CD4-positive, alpha-beta memory T cell (primary cell): ENCODE data around the gene TAS1R3. TPM values are rescaled to one million over a fixed set of nuclear protein-coding genes. Genes with fewer than 3 reads are reported as not detected.
A peak's percentile ranks its signal among the peaks of the same experiment; 100 is the strongest.

Source experiments
- CTCF ChIA-PET: fragments of 350-600 bp; sonication (Branson Sonifier 250); formaldehyde crosslinking; loops from one replicate; lab custom pipeline; 2021; ENCODE audit warnings: inconsistent platforms; ENCODE audit not compliant: partially characterized antibody; lab: Charles Lee
- POLR2A ChIA-PET: fragments of 350-600 bp; sonication (Branson Sonifier 250); formaldehyde crosslinking; loops from one replicate; lab custom pipeline; 2021; ENCODE audit not compliant: partially characterized antibody; lab: Charles Lee
- DNase-seq, 5 donors: peaks; one replicate each; pipeline versions ENCODE4 v3.0.0 to v3.0.0-alpha.2; 2020 to 2022; ENCODE audit warnings: mixed read lengths in 1 of 5
- H3K27ac ChIP-seq: one replicate; pipeline ENCODE4 v1.7.0; 2013; ENCODE audit warnings: low read depth, low read length
- H3K27me3 ChIP-seq: 2 replicates; pipeline ENCODE4 v1.7.0; 2013; ENCODE audit warnings: mild to moderate bottlenecking, low read length, moderate library complexity; ENCODE audit not compliant: insufficient read depth
- H3K36me3 ChIP-seq: 2 replicates; pipeline ENCODE4 v1.7.0; 2013; ENCODE audit warnings: mild to moderate bottlenecking, low read length, moderate library complexity; ENCODE audit not compliant: insufficient read depth
- H3K4me1 ChIP-seq: 2 replicates; pipeline ENCODE4 v1.7.0; 2013; ENCODE audit warnings: mild to moderate bottlenecking, low read length, moderate library complexity; ENCODE audit not compliant: insufficient read depth
- H3K4me3 ChIP-seq, 2 donors: one replicate each; pipeline ENCODE4 v1.7.0; 2013; ENCODE audit warnings: low read length in 2 of 2, mild to moderate bottlenecking in 1 of 2
- H3K9me3 ChIP-seq, 2 donors: one replicate each; pipeline ENCODE4 v1.7.0; 2013; ENCODE audit warnings: low read length in 2 of 2, control low read depth in 1 of 2; ENCODE audit not compliant: control insufficient read depth in 1 of 2
- H3K27ac Mint-ChIP-seq, 7 donors: one replicate each; pipeline ENCODE4 v1.8.0; 2020 to 2021; ENCODE audit warnings: mixed read lengths in 7 of 7, mild to moderate bottlenecking in 6 of 7, inconsistent platforms in 3 of 7, moderate library complexity in 3 of 7
- H3K27me3 Mint-ChIP-seq, 2 donors: one replicate each; pipeline ENCODE4 v1.8.0; 2020 to 2021; ENCODE audit warnings: mixed read lengths in 2 of 2
- H3K36me3 Mint-ChIP-seq, 2 donors: one replicate each; pipeline ENCODE4 v1.8.0; 2020 to 2021; ENCODE audit warnings: mixed read lengths in 2 of 2, inconsistent platforms in 1 of 2, mild to moderate bottlenecking in 1 of 2
- H3K4me1 Mint-ChIP-seq, 4 donors: one replicate each; pipeline ENCODE4 v1.8.0; 2020 to 2021; ENCODE audit warnings: mixed read lengths in 4 of 4, mild to moderate bottlenecking in 1 of 4
- H3K4me3 Mint-ChIP-seq, 8 donors: one replicate each; pipeline ENCODE4 v1.8.0; 2020 to 2021; ENCODE audit warnings: mixed read lengths in 8 of 8, mild to moderate bottlenecking in 7 of 8, moderate library complexity in 6 of 8, inconsistent platforms in 3 of 8
- H3K9me3 Mint-ChIP-seq, 8 donors: one replicate each; pipeline ENCODE4 v1.8.0; 2020 to 2021; ENCODE audit warnings: mixed read lengths in 8 of 8, mild to moderate bottlenecking in 5 of 8, inconsistent platforms in 3 of 8, moderate library complexity in 1 of 8
- intact Hi-C: fragments of 100-400 bp; cut with micrococcal nuclease; formaldehyde crosslinking; loops from one replicate; pipeline ENCODE4 v1.15.1; 2023
- polyA plus RNA-seq, 2 donors: library from polyadenylated mRNA; unstranded; fragments of 300-500 nt; fragmentation: Illumina TruSeq; gene quantifications; one replicate each; pipeline ENCODE4 v1.2.3, GENCODE V29; 2021
- total RNA-seq, 2 experiments: library from RNA; stranded (reverse); gene quantifications; one replicate each; pipeline ENCODE4 v1.2.3, GENCODE V29; 2021

Gene TAS1R3
- total and polyA plus RNA-seq, 4 experiments from 2014 or later: 0.47 to 1.5 (median 1.5) TPM; not detected in 1

- H3K4me3 Mint-ChIP-seq: no peak overlapping the region
- H3K9me3 ChIP-seq: no peaks in the 10 kb centered on the region
- no peaks in the 10 kb centered on the region for H3K4me1 ChIP-seq
- CTCF ChIA-PET: interaction anchor here (0.6 kb wide), 1 partner anchor 240 kb away, joined by 3 read pairs; no protein-coding TSS in a partner anchor
- POLR2A ChIA-PET: no interaction called here
- intact Hi-C loops: no loop called here
- no peak for DNase-seq
- peaks cover 0 to 8% (median 6%) of the 10 kb centered on the region in 4 donors for H3K4me1 Mint-ChIP-seq
- no peak overlapping the region for H3K27ac Mint-ChIP-seq
- no peaks in the 10 kb centered on the region for H3K27me3 Mint-ChIP-seq
- H3K36me3 Mint-ChIP-seq: peaks cover 10 to 12% of the 10 kb centered on the region in 2 donors
- H3K4me3 ChIP-seq: no peak overlapping the region
- no peaks in the 10 kb centered on the region for H3K9me3 Mint-ChIP-seq
- no peaks in the 10 kb centered on the region for H3K36me3 ChIP-seq
- H3K27me3 ChIP-seq: no peaks in the 10 kb centered on the region
- H3K27ac ChIP-seq: no peak overlapping the region
Observed at GRCh38 chr1:1336931-1337792, 6.1 kb downstream of the TAS1R3 start.

- intact Hi-C loops: no loop called here
- Mint-ChIP-seq H3K4me3 (no peak overlapping the region), H3K27me3 (no peaks in the 10 kb centered on the region), H3K27ac (no peak overlapping the region), H3K36me3 (peaks cover 10 to 12% of the 10 kb centered on the region in 2 donors), H3K4me1 (peaks cover 0 to 8% (median 6%) of the 10 kb centered on the region in 4 donors), H3K9me3 (no peaks in the 10 kb centered on the region)
- no peaks in the 10 kb centered on the region for H3K27me3 ChIP-seq
- no peak overlapping the region for H3K27ac ChIP-seq
- no peak overlapping the region for H3K4me3 ChIP-seq
- DNase-seq: no peak
- ChIA-PET POLR2A (no interaction called here), CTCF (interaction anchor here (0.6 kb wide), 1 partner anchor 241 kb away, joined by 3 read pairs; no protein-coding TSS in a partner anchor)
- H3K4me1 ChIP-seq: no peaks in the 10 kb centered on the region
- no peaks in the 10 kb centered on the region for H3K36me3 ChIP-seq
- no peaks in the 10 kb centered on the region for H3K9me3 ChIP-seq
Observed at GRCh38 chr1:1337793-1338147, 6.7 kb downstream of the TAS1R3 start.

- no peak for DNase-seq
- Mint-ChIP-seq H3K9me3 (no peaks in the 10 kb centered on the region), H3K27me3 (no peaks in the 10 kb centered on the region), H3K4me1 (peaks cover 0 to 8% (median 6%) of the 10 kb centered on the region in 4 donors), H3K27ac (no peak overlapping the region), H3K36me3 (peaks cover 10 to 12% of the 10 kb centered on the region in 2 donors), H3K4me3 (no peak overlapping the region)
- Histone ChIP-seq H3K4me3 (no peak overlapping the region), H3K9me3 (no peaks in the 10 kb centered on the region), H3K4me1 (no peaks in the 10 kb centered on the region), H3K27ac (no peak overlapping the region), H3K36me3 (no peaks in the 10 kb centered on the region), H3K27me3 (no peaks in the 10 kb centered on the region)
- POLR2A ChIA-PET: no interaction called here
- CTCF ChIA-PET: interaction anchor here (0.6 kb wide), 1 partner anchor 241 kb away, joined by 3 read pairs; no protein-coding TSS in a partner anchor
- intact Hi-C loops: no loop called here
Observed at GRCh38 chr1:1338278-1338677, 7.2 kb downstream of the TAS1R3 start.

- H3K4me3 ChIP-seq: no peak overlapping the region
- peaks cover 10 to 12% of the 10 kb centered on the region in 2 donors for H3K36me3 Mint-ChIP-seq
- ChIA-PET POLR2A (no interaction called here), CTCF (no interaction called here)
- H3K27me3 Mint-ChIP-seq: no peaks in the 10 kb centered on the region
- intact Hi-C loops: no loop called here
- H3K27ac Mint-ChIP-seq: no peak overlapping the region
- no peaks in the 10 kb centered on the region for H3K36me3 ChIP-seq
- no peak overlapping the region for H3K4me3 Mint-ChIP-seq
- H3K9me3 Mint-ChIP-seq: no peaks in the 10 kb centered on the region
- H3K27me3 ChIP-seq: no peaks in the 10 kb centered on the region
- DNase-seq: no peak
- H3K4me1 ChIP-seq: no peaks in the 10 kb centered on the region
- no peak overlapping the region for H3K27ac ChIP-seq
- no peaks in the 10 kb centered on the region for H3K9me3 ChIP-seq
- peaks cover 0 to 8% (median 6%) of the 10 kb centered on the region in 4 donors for H3K4me1 Mint-ChIP-seq
Observed at GRCh38 chr1:1340185-1340584, 9.1 kb downstream of the TAS1R3 start.

- H3K4me1 ChIP-seq: no peaks in the 10 kb centered on the region
- H3K27me3 ChIP-seq: no peaks in the 10 kb centered on the region
- no peaks in the 10 kb centered on the region for H3K36me3 ChIP-seq
- H3K9me3 ChIP-seq: no peaks in the 10 kb centered on the region
- Mint-ChIP-seq H3K36me3 (peaks cover 10 to 12% of the 10 kb centered on the region in 2 donors), H3K4me1 (peaks cover 0 to 8% (median 6%) of the 10 kb centered on the region in 4 donors), H3K4me3 (no peak overlapping the region), H3K9me3 (no peaks in the 10 kb centered on the region), H3K27ac (peak overlapping the region in 2 of 7 donors; percentile 6 to 30), H3K27me3 (no peaks in the 10 kb centered on the region)
- no peak overlapping the region for H3K27ac ChIP-seq
- intact Hi-C loops: no loop called here
- ChIA-PET POLR2A (no interaction called here), CTCF (no interaction called here)
- peak in 1 of 5 donors; percentile 3 for DNase-seq
- H3K4me3 ChIP-seq: no peak overlapping the region
Observed at GRCh38 chr1:1340791-1341548, 9.9 kb downstream of the TAS1R3 start.

GRCh38 chr1:1341549-1342021, 10.5 kb downstream of the TAS1R3 start:
- intact Hi-C loops: no loop called here
- POLR2A ChIA-PET: no interaction called here
- no peak overlapping the region for H3K27ac Mint-ChIP-seq
- H3K4me3 Mint-ChIP-seq: no peak overlapping the region
- H3K9me3 ChIP-seq: no peaks in the 10 kb centered on the region
- DNase-seq: no peak
- no peaks in the 10 kb centered on the region for H3K4me1 ChIP-seq
- no peak overlapping the region for H3K4me3 ChIP-seq
- no peaks in the 10 kb centered on the region for H3K36me3 ChIP-seq
- no peaks in the 10 kb centered on the region for H3K27me3 Mint-ChIP-seq
- peaks cover 0 to 10% (median 7%) of the 10 kb centered on the region in 4 donors for H3K4me1 Mint-ChIP-seq
- CTCF ChIA-PET: no interaction called here
- H3K27ac ChIP-seq: no peak overlapping the region
- no peaks in the 10 kb centered on the region for H3K9me3 Mint-ChIP-seq
- H3K36me3 Mint-ChIP-seq: peaks cover 10 to 12% of the 10 kb centered on the region in 2 donors
- no peaks in the 10 kb centered on the region for H3K27me3 ChIP-seq

- no peak overlapping the region for H3K27ac ChIP-seq
- ChIA-PET POLR2A (no interaction called here), CTCF (no interaction called here)
- no peaks in the 10 kb centered on the region for H3K27me3 ChIP-seq
- Mint-ChIP-seq H3K4me3 (no peak overlapping the region), H3K27ac (no peak overlapping the region), H3K36me3 (peaks cover 10 to 12% of the 10 kb centered on the region in 2 donors), H3K4me1 (peaks cover under 1 to 15% (median 11%) of the 10 kb centered on the region in 4 donors), H3K9me3 (no peaks in the 10 kb centered on the region), H3K27me3 (no peaks in the 10 kb centered on the region)
- no peaks in the 10 kb centered on the region for H3K36me3 ChIP-seq
- no peak overlapping the region for H3K4me3 ChIP-seq
- intact Hi-C loops: no loop called here
- no peaks in the 10 kb centered on the region for H3K9me3 ChIP-seq
- peak in 1 of 5 donors; percentile 42 for DNase-seq
- H3K4me1 ChIP-seq: peaks cover 1% of the 10 kb centered on the region
Observed at GRCh38 chr1:1342061-1342562, 11.0 kb downstream of the TAS1R3 start.
